H9 (cell line): ENCODE data around the gene RANBP3. TPM values are rescaled to one million over a fixed set of nuclear protein-coding genes. Genes with fewer than 3 reads are reported as not detected.
A peak's percentile ranks its signal among the peaks of the same experiment; 100 is the strongest.

Experiments used
- DNase-seq: peaks from one replicate; pipeline ENCODE4 v3.0.0-alpha.2; 2017
- H2AFZ ChIP-seq: one replicate; pipeline ENCODE4 v1.6.1; 2013; ENCODE audit warnings: mild to moderate bottlenecking, low read length, control low read depth, moderate library complexity
- H2AK5ac ChIP-seq: 2 replicates; pipeline ENCODE4 v1.6.1; 2013; ENCODE audit warnings: low read length, control low read depth, mixed read lengths; ENCODE audit not compliant: insufficient read length
- H2BK120ac ChIP-seq: one replicate; pipeline ENCODE4 v1.6.1; 2013; ENCODE audit warnings: low read depth, mild to moderate bottlenecking, low read length, control low read depth, inconsistent platforms; ENCODE audit not compliant: poor library complexity, severe bottlenecking
- H2BK12ac ChIP-seq: 2 replicates; pipeline ENCODE4 v1.6.1; 2013; ENCODE audit warnings: low read length, control low read depth, mixed read lengths, low read depth; ENCODE audit not compliant: insufficient read length
- H2BK15ac ChIP-seq: 2 replicates; pipeline ENCODE4 v1.6.1; 2013; ENCODE audit warnings: low read depth, low read length, control low read depth
- H2BK20ac ChIP-seq: one replicate; pipeline ENCODE4 v1.6.1; 2013; ENCODE audit warnings: low read depth, mild to moderate bottlenecking, low read length, control low read depth, inconsistent platforms; ENCODE audit not compliant: poor library complexity, severe bottlenecking
- H2BK5ac ChIP-seq: 2 replicates; pipeline ENCODE4 v1.6.1; 2013; ENCODE audit warnings: low read length, control low read depth, mixed read lengths; ENCODE audit not compliant: insufficient read length
- H3K14ac ChIP-seq: 2 replicates; pipeline ENCODE4 v1.6.1; 2013; ENCODE audit warnings: low read length, control low read depth; ENCODE audit not compliant: insufficient read depth
- H3K18ac ChIP-seq: 2 replicates; pipeline ENCODE4 v1.6.1; 2013; ENCODE audit warnings: low read depth, mild to moderate bottlenecking, mixed read lengths, low read length, control low read depth; ENCODE audit not compliant: insufficient read length
- H3K23ac ChIP-seq: 2 replicates; pipeline ENCODE4 v1.6.1; 2013; ENCODE audit warnings: low read length, control low read depth, mixed read lengths, low read depth; ENCODE audit not compliant: insufficient read length
- H3K23me2 ChIP-seq: 2 replicates; pipeline ENCODE4 v1.6.1; 2013; ENCODE audit warnings: low read depth, mild to moderate bottlenecking, mixed read lengths, low read length, control low read depth; ENCODE audit not compliant: insufficient read length, poor library complexity, severe bottlenecking
- H3K27ac ChIP-seq: 2 replicates; pipeline ENCODE4 v1.5.1; 2013; ENCODE audit warnings: low read length, control low read depth, mixed read lengths, low read depth; ENCODE audit not compliant: insufficient read length
- H3K27me3 ChIP-seq: 2 replicates; pipeline ENCODE4 v1.6.1; 2013; ENCODE audit warnings: low read length, control low read depth, inconsistent platforms; ENCODE audit not compliant: insufficient read depth
- H3K4ac ChIP-seq: 2 replicates; pipeline ENCODE4 v1.6.1; 2013; ENCODE audit warnings: low read depth, mild to moderate bottlenecking, control low read depth, inconsistent platforms, low read length, moderate library complexity
- H3K4me1 ChIP-seq: 2 replicates; pipeline ENCODE4 v1.6.1; 2013; ENCODE audit warnings: low read length, control low read depth, inconsistent platforms; ENCODE audit not compliant: insufficient read depth
- H3K4me2 ChIP-seq: 2 replicates; pipeline ENCODE4 v1.6.1; 2013; ENCODE audit warnings: low read length, control low read depth, mixed read lengths; ENCODE audit not compliant: insufficient read length, insufficient read depth
- H3K56ac ChIP-seq: 2 replicates; pipeline ENCODE4 v1.6.1; 2013; ENCODE audit warnings: low read depth, mild to moderate bottlenecking, mixed read lengths, low read length, control low read depth; ENCODE audit not compliant: insufficient read length
- H3K79me1 ChIP-seq: 2 replicates; pipeline ENCODE4 v1.6.1; 2013; ENCODE audit warnings: low read depth, mild to moderate bottlenecking, moderate library complexity, low read length, control low read depth, inconsistent platforms; ENCODE audit not compliant: insufficient read depth, poor library complexity, severe bottlenecking
- H3K79me2 ChIP-seq: 2 replicates; pipeline ENCODE4 v1.6.1; 2013; ENCODE audit warnings: low read length, control low read depth, inconsistent platforms; ENCODE audit not compliant: insufficient read depth
- H3K9ac ChIP-seq: 2 replicates; pipeline ENCODE4 v1.6.1; 2013; ENCODE audit warnings: low read length, control low read depth, mixed read lengths; ENCODE audit not compliant: insufficient read length; ENCODE audit errors: extremely low read depth
- H3K9me3 ChIP-seq: one replicate; pipeline ENCODE4 v1.6.1; 2013; ENCODE audit warnings: low read depth, low read length, inconsistent platforms; ENCODE audit not compliant: control insufficient read depth
- H3T11ph ChIP-seq: one replicate; pipeline ENCODE4 v1.6.1; 2013; ENCODE audit warnings: mild to moderate bottlenecking, low read length, control low read depth, inconsistent platforms
- H4K20me1 ChIP-seq: one replicate; pipeline ENCODE4 v1.6.1; 2013; ENCODE audit not compliant: control insufficient read depth, insufficient read length, insufficient read depth
- H4K5ac ChIP-seq: 2 replicates; pipeline ENCODE4 v1.6.1; 2013; ENCODE audit warnings: low read depth, mild to moderate bottlenecking, mixed read lengths, low read length, control low read depth; ENCODE audit not compliant: insufficient read length
- H4K8ac ChIP-seq: replicated peaks from 2 replicates; pipeline ENCODE4 v1.6.1; 2013; ENCODE audit warnings: low read length, control low read depth, mixed read lengths, low read depth; ENCODE audit not compliant: insufficient read length
- H4K91ac ChIP-seq: 2 replicates; pipeline ENCODE4 v1.6.1; 2013; ENCODE audit warnings: low read depth, mild to moderate bottlenecking, moderate library complexity, mixed read lengths, low read length, control low read depth; ENCODE audit not compliant: insufficient read length
- H3K27ac Mint-ChIP-seq, 3 experiments: 2 replicates in 2 of 3; 3 replicates in 1 of 3; pipeline ENCODE4 v1.8.0; 2020 to 2021; ENCODE audit warnings: mixed read lengths in 3 of 3, mild to moderate bottlenecking in 1 of 3, moderate library complexity in 1 of 3
- H3K27me3 Mint-ChIP-seq: 2 replicates; pipeline ENCODE4 v1.8.0; 2021; ENCODE audit warnings: low read depth, mild to moderate bottlenecking, moderate library complexity, mixed read lengths
- H3K36me3 Mint-ChIP-seq, 3 experiments: 2 replicates in 2 of 3; 3 replicates in 1 of 3; pipeline ENCODE4 v1.8.0; 2020 to 2021; ENCODE audit warnings: low read depth in 3 of 3, mixed read lengths in 3 of 3; ENCODE audit not compliant: insufficient read depth in 1 of 3
- H3K4me1 Mint-ChIP-seq, 2 experiments: 2 replicates each; pipeline ENCODE4 v1.8.0; 2020; ENCODE audit warnings: mixed read lengths in 2 of 2
- H3K4me3 Mint-ChIP-seq, 2 experiments: 2 replicates in 1 of 2; 3 replicates in 1 of 2; pipeline ENCODE4 v1.8.0; 2020 to 2021; ENCODE audit warnings: mild to moderate bottlenecking in 2 of 2, mixed read lengths in 2 of 2, moderate library complexity in 1 of 2
- H3K9me3 Mint-ChIP-seq, 2 experiments: 2 replicates in 1 of 2; 3 replicates in 1 of 2; pipeline ENCODE4 v1.8.0; 2020; ENCODE audit warnings: mild to moderate bottlenecking in 2 of 2, mixed read lengths in 2 of 2, moderate library complexity in 1 of 2
- CTCF ChIP-seq: fragments of 200-600 bp; sonication (generic); conservative IDR thresholded peaks from 3 replicates; pipeline ENCODE4 v1.8.0; 2021; ENCODE audit warnings: antibody characterized with exemption, mild to moderate bottlenecking
- WGBS: extraction: QIAGEN DNeasy Blood & Tissue Kit; methylation state at CpG from one replicate; pipeline ENCODE4 v1.1.7; 2013; ENCODE audit warnings: missing lambda C conversion rate, low lambda C conversion rate, mixed read lengths; ENCODE audit not compliant: insufficient read length; ENCODE audit errors: extremely low coverage; 5-methylcytosine and 5-hydroxymethylcytosine counted together
- total RNA-seq: library from RNA; stranded (reverse); gene quantifications from 2 replicates; pipeline ENCODE4 v1.2.1, GENCODE V29; 2021

The RANBP3 gene
- total RNA-seq, 1 experiment from 2014 or later = 86.5 TPM

GRCh38 chr19:6007866-6008265 is 29.9 kb upstream of the RANBP3 start:
- no peak overlapping the region for H2BK120ac ChIP-seq
- no peaks in the 10 kb centered on the region for H3K79me1 ChIP-seq
- H3K23me2 ChIP-seq = no peaks in the 10 kb centered on the region
- no peak overlapping the region for H2AK5ac ChIP-seq
- no peak overlapping the region for H4K91ac ChIP-seq
- no peaks in the 10 kb centered on the region for H3K4me1 ChIP-seq
- H3K27me3 ChIP-seq = no peaks in the 10 kb centered on the region
- H3K4me2 ChIP-seq = no peak overlapping the region
- H4K5ac ChIP-seq = no peak overlapping the region
- no peak for TF ChIP-seq CTCF
- H3K4ac ChIP-seq = no peak overlapping the region
- H2BK20ac ChIP-seq = no peak overlapping the region
- Mint-ChIP-seq H3K4me1 (0 out of 4 replicates have a peak, but pooled peaks cover 0 to 4% of the 10 kb centered on the region in 2 experiments), H3K9me3 (no peaks in the 10 kb centered on the region; a peak in 1 of 5 replicates), H3K36me3 (no peaks in the 10 kb centered on the region; a peak in 2 of 7 replicates), H3K27me3 (peaks cover 8% of the 10 kb centered on the region), H3K4me3 (no peak overlapping the region), H3K27ac (peak overlapping the region in 1 of 3 experiments; percentile 63; a peak in 2 of 7 replicates)
- no peak overlapping the region for H3K18ac ChIP-seq
- no peaks in the 10 kb centered on the region for H3K9me3 ChIP-seq
- no peak overlapping the region for H3K23ac ChIP-seq
- H2BK12ac ChIP-seq = no peak overlapping the region
- H3K9ac ChIP-seq = no peak overlapping the region
- no peak overlapping the region for H2BK15ac ChIP-seq
- no peak overlapping the region for H3K56ac ChIP-seq
- DNase-seq = no peak
- H2AFZ ChIP-seq = no peak overlapping the region
- H4K8ac ChIP-seq = no peak overlapping the region
- H3T11ph ChIP-seq = no peak overlapping the region
- WGBS = no CpG with 5 or more reads among the region's 26 CpGs
- H3K27ac ChIP-seq = no peak overlapping the region
- H2BK5ac ChIP-seq = no peak overlapping the region
- no peak overlapping the region for H3K14ac ChIP-seq
- no peaks in the 10 kb centered on the region for H4K20me1 ChIP-seq
- H3K79me2 ChIP-seq = no peaks in the 10 kb centered on the region
